Stimulated activated memory B cell treated with anti-CD40 and anti-IgM and Interleukin-4, amounts not matched to agents 10 μg/mL and 1 μg/mL and 100 μg/mL, for 72 hours (primary cell): ENCODE measurements around the gene ABHD12.

ENCODE experiments used
- ATAC-seq: fragments of 150-1000 bp; cut with Tn5 transposase; 2 replicates; pipeline ENCODE4 v1.10.0; 2021
- H3K27ac Mint-ChIP-seq: one replicate; pipeline ENCODE4 v1.8.0; 2022; ENCODE audit warnings: mild to moderate bottlenecking, mixed read lengths
- H3K27me3 Mint-ChIP-seq: one replicate; pipeline ENCODE4 v1.8.0; 2022; ENCODE audit warnings: mixed read lengths
- H3K36me3 Mint-ChIP-seq: one replicate; pipeline ENCODE4 v1.8.0; 2022; ENCODE audit warnings: mixed read lengths
- H3K4me1 Mint-ChIP-seq: one replicate; pipeline ENCODE4 v1.8.0; 2022; ENCODE audit warnings: mixed read lengths
- H3K4me3 Mint-ChIP-seq: one replicate; pipeline ENCODE4 v1.8.0; 2022; ENCODE audit warnings: mild to moderate bottlenecking, moderate library complexity, mixed read lengths
- H3K9me3 Mint-ChIP-seq: one replicate; pipeline ENCODE4 v1.8.0; 2022; ENCODE audit warnings: mixed read lengths

The ABHD12 gene

DNA sequence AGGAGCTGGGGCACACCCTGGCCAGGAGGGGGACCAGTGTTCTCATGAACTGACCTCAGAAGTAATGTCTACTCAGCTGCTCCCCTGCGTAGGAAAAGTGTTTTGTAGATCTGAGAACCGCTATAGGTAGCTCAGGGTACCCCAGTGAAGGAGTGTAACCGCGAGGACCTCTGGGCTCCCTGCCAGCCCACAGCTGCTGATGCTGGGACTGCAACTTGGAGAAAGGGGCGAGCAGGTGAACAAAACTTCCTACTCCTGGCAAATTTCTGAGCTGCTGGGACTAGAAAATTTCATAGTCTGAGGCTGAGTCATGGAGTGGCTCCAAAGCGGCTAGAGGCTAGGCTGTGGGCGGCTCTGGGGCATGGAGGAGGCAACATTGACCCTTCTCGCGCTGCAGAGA lies 90.8 kb downstream of the ABHD12 start:
- peak overlapping the region; percentile 27 for H3K27ac Mint-ChIP-seq
- peaks cover 20% of the 10 kb centered on the region for H3K36me3 Mint-ChIP-seq
- no peak overlapping the region for H3K4me3 Mint-ChIP-seq

DNA sequence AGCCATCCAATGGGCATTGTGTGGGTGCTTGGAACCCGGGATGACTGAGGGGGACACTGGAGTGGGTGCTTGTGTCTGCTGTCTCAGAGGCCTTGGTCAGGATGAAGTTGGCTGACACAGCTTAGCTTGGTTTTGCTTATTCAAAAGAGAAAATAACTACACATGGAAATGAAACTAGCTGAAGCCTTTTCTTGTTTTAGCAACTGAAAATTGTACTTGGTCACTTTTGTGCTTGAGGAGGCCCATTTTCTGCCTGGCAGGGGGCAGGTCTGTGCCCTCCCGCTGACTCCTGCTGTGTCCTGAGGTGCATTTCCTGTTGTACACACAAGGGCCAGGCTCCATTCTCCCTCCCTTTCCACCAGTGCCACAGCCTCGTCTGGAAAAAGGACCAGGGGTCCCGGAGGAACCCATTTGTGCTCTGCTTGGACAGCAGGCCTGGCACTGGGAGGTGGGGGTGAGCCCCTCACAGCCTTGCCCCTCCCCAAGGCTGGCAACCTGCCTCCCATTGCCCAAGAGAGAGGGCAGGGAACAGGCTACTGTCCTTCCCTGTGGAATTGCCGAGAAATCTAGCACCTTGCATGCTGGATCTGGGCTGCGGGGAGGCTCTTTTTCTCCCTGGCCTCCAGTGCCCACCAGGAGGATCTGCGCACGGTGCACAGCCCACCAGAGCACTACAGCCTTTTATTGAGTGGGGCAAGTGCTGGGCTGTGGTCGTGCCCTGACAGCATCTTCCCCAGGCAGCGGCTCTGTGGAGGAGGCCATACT lies 93.3 kb downstream of the ABHD12 start:
- ATAC-seq = no peak
- Mint-ChIP-seq H3K9me3 (no peaks in the 10 kb centered on the region), H3K4me1 (peaks cover 28% of the 10 kb centered on the region), H3K27me3 (no peaks in the 10 kb centered on the region), H3K4me3 (no peak overlapping the region), H3K36me3 (peaks cover 25% of the 10 kb centered on the region), H3K27ac (peak overlapping the region; percentile 55)

More for the DNA sequence above, 90.8 kb downstream of the ABHD12 start:
- no peak for ATAC-seq
- Mint-ChIP-seq H3K27me3 (no peaks in the 10 kb centered on the region), H3K4me1 (peaks cover 26% of the 10 kb centered on the region), H3K9me3 (no peaks in the 10 kb centered on the region)

DNA sequence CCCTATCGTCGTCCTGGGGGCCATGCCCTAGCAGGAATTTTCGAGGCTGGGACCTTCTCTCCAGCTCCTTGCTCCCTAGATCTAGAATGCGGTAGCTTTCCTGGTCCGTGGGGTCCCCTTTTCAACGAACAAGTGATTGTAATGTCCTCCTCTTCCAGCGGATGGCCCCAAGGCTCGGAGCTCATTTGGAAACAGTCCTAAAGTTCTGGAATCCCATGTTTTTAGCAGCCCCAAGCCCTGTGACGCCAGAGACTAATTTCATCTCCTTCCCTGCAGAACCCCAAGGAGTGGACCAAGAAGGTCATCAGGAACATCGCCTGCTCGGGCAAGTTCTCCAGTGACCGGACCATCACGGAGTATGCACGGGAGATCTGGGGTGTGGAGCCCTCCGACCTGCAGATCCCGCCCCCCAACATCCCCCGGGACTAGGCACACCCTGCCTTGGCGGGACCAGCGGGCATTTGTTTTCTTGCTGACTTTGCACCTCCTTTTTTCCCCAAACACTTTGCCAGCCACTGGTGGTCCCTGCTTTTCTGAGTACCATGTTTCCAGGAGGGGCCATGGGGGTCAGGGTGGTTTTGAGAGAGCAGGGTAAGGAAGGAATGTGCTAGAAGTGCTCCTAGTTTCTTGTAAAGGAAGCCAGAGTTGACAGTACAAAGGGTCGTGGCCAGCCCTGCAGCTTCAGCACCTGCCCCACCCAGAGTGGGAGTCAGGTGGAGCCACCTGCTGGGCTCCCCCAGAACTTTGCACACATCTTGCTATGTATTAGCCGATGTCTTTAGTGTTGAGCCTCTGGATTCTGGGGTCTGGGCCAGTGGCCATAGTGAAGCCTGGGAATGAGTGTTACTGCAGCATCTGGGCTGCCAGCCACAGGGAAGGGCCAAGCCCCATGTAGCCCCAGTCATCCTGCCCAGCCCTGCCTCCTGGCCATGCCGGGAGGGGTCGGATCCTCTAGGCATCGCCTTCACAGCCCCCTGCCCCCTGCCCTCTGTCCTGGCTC lies 94.2 kb downstream of the ABHD12 start:
- no peaks in the 10 kb centered on the region for H3K9me3 Mint-ChIP-seq
- H3K27me3 Mint-ChIP-seq = no peaks in the 10 kb centered on the region
- peak overlapping the region; percentile 55 for H3K27ac Mint-ChIP-seq
- no peak overlapping the region for H3K4me3 Mint-ChIP-seq
- H3K4me1 Mint-ChIP-seq = peaks cover 28% of the 10 kb centered on the region
- no peak for ATAC-seq
- peaks cover 32% of the 10 kb centered on the region for H3K36me3 Mint-ChIP-seq

GRCh38 chr20:25295386-25296093 lies 95.1 kb downstream of the ABHD12 start:
- H3K4me1 Mint-ChIP-seq = peaks cover 28% of the 10 kb centered on the region
- no peak for ATAC-seq
- H3K36me3 Mint-ChIP-seq = peaks cover 40% of the 10 kb centered on the region
- no peak overlapping the region for H3K4me3 Mint-ChIP-seq
- no peaks in the 10 kb centered on the region for H3K9me3 Mint-ChIP-seq
- peak overlapping the region; percentile 19 for H3K27ac Mint-ChIP-seq
- no peaks in the 10 kb centered on the region for H3K27me3 Mint-ChIP-seq

DNA sequence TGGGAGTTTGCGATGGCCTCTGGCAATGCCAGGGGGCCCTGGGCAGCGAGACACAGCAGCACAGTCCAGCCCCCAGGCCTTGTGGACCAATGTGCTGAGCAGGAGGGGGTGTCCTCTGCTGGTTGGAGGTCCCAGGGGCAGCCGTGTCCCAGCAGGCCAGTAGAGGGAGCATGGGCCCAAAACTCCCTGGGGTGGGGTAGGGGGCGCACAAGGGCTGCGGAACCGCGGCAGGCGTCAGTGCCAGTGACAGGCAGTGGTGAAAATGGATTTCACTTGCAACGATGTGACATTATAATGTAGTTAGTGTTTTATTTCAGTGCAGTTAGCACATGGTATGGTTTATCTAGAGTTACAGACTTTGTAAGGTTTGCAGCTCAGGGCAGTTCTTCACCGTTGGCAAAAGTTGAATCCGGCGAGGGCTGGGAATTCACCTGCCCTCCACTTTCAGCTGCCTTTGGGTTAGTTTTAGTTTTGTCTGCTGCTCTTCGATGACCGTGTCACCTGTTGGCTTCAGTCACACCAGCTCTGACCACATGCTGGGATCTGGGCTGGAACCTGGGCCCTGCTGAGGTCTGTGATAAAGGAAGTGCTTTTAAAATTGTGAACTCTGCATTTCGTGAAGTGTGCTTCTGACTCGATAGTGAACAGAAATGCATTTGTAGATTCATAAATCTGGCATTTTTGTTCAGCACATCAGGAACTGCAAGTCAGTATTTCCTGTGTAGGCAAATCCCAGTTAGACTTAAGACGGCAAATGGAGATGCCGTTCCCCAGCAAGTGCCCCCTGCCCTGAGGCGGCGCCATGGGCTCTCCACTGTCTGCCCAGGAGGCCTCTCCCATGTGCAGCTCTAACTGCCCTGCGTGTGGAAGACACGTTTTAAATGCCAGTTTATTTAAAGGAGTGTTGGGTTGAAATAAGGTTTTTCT lies 95.9 kb downstream of the ABHD12 start:
- Mint-ChIP-seq H3K4me3 (no peak overlapping the region), H3K4me1 (peaks cover 28% of the 10 kb centered on the region), H3K27me3 (no peaks in the 10 kb centered on the region), H3K27ac (peak overlapping the region; percentile 19), H3K9me3 (no peaks in the 10 kb centered on the region), H3K36me3 (peaks cover 42% of the 10 kb centered on the region)
- ATAC-seq = peak; percentile 79

DNA sequence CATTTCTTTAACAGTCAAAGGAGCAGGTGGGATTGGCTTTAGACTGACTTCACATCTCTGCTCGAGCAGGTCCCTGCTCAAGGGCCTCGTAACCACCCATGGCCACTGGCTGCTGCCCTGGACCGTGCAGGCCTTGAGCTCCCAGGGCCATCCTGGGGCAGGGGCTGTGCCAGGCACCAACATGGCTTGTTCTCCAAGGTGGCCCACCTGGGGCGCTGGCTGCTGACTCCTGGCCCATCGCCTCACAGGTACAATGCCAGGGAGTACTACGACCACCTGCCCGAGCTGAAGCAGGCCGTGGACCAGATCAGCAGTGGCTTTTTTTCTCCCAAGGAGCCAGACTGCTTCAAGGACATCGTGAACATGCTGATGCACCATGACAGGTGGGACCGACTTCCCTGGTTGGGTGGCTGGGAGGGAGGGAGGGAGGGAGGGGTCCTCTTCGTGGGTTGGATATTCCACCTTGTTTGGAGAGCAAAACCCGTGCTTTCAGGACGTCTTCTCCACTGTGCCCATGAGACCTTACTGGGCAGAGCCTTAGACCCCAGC lies 96.7 kb downstream of the ABHD12 start:
- ATAC-seq = no peak
- H3K4me1 Mint-ChIP-seq = peaks cover 33% of the 10 kb centered on the region
- peaks cover 42% of the 10 kb centered on the region for H3K36me3 Mint-ChIP-seq
- H3K27me3 Mint-ChIP-seq = no peaks in the 10 kb centered on the region
- peak overlapping the region; percentile 19 for H3K27ac Mint-ChIP-seq
- H3K9me3 Mint-ChIP-seq = no peaks in the 10 kb centered on the region
- H3K4me3 Mint-ChIP-seq = no peak overlapping the region

- ATAC-seq = no peak
- H3K9me3 Mint-ChIP-seq = no peaks in the 10 kb centered on the region
- no peak overlapping the region for H3K27ac Mint-ChIP-seq
- H3K27me3 Mint-ChIP-seq = no peaks in the 10 kb centered on the region
- H3K4me3 Mint-ChIP-seq = no peak overlapping the region
- H3K4me1 Mint-ChIP-seq = peaks cover 38% of the 10 kb centered on the region
- peaks cover 41% of the 10 kb centered on the region for H3K36me3 Mint-ChIP-seq
Observed at GRCh38 chr20:25293507-25293906, 97.1 kb downstream of the ABHD12 start.

- Mint-ChIP-seq H3K9me3 (no peaks in the 10 kb centered on the region), H3K27ac (no peak overlapping the region), H3K36me3 (peaks cover 50% of the 10 kb centered on the region)
Observed at GRCh38 chr20:25292176-25292891, 98.3 kb downstream of the ABHD12 start.

GRCh38 chr20:25291432-25292133 lies 99.1 kb downstream of the ABHD12 start:
- Mint-ChIP-seq H3K36me3 (peaks cover 57% of the 10 kb centered on the region), H3K4me1 (peaks cover 27% of the 10 kb centered on the region), H3K9me3 (no peaks in the 10 kb centered on the region), H3K27ac (no peak overlapping the region), H3K4me3 (no peak overlapping the region), H3K27me3 (no peaks in the 10 kb centered on the region)
- ATAC-seq = no peak

More at GRCh38 chr20:25292176-25292891, 98.3 kb downstream of the ABHD12 start:
- no peaks in the 10 kb centered on the region for H3K27me3 Mint-ChIP-seq
- no peak overlapping the region for H3K4me3 Mint-ChIP-seq
- no peak for ATAC-seq
- peaks cover 35% of the 10 kb centered on the region for H3K4me1 Mint-ChIP-seq

- ATAC-seq = no peak
Observed at GRCh38 chr20:25290646-25291431, 99.8 kb downstream of the ABHD12 start.

DNA sequence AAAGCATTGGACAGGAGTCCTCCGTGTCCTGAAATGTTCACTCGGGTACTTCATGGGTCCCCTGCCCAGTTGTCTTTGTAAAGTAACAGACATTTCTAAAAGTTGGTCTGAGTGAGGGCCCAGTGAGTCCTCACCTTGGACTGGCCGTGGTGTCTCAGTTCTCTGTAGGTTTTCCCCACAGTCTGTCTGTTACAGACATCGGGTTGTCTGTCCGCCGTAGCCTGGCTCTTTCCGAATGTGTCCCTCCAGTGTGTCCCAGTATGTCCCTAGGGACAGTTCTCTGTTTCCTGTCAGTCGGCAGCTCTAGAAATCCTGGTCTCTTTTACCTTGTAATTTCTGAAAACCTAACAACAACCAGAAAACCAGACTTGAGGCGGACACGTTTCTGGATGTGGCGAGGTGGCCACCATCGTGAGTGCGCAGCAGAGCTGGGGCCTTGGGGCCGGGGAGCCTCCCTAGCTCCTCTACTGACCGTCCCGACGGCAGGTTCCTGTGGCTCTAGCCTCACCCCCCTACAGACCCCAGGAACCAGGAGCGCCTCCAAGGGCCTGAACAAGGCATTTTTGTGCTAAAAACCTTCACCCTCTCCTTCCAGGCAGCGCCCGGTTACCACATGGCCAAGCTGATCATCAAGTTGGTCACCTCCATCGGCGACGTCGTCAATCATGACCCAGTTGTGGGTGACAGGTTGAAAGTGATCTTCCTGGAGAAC lies 100.6 kb downstream of the ABHD12 start:
- no peak overlapping the region for H3K27ac Mint-ChIP-seq
- H3K27me3 Mint-ChIP-seq = no peaks in the 10 kb centered on the region
- no peak for ATAC-seq
- H3K9me3 Mint-ChIP-seq = no peaks in the 10 kb centered on the region
- peaks cover 23% of the 10 kb centered on the region for H3K4me1 Mint-ChIP-seq
- H3K36me3 Mint-ChIP-seq = peaks cover 72% of the 10 kb centered on the region
- no peak overlapping the region for H3K4me3 Mint-ChIP-seq

More at GRCh38 chr20:25290646-25291431, 99.8 kb downstream of the ABHD12 start:
- H3K27me3 Mint-ChIP-seq = no peaks in the 10 kb centered on the region
- H3K27ac Mint-ChIP-seq = no peak overlapping the region
- no peaks in the 10 kb centered on the region for H3K9me3 Mint-ChIP-seq
- peaks cover 64% of the 10 kb centered on the region for H3K36me3 Mint-ChIP-seq
- H3K4me3 Mint-ChIP-seq = no peak overlapping the region
- peaks cover 25% of the 10 kb centered on the region for H3K4me1 Mint-ChIP-seq
